C1 segment of cervical spinal cord (tissue), 14 donors: ENCODE data around the gene TFDP1.
A peak's percentile ranks its signal among the peaks of the same experiment; 100 is the strongest.

ENCODE experiments used
- DNase-seq, 14 donors: peaks; one replicate each; lab custom pipeline; 2025; lab: John Stamatoyannopoulos, UW

The TFDP1 gene

GRCh38 chr13:113584205-113584869 lies at the start of gene TFDP1:
Gene TFDP1, plus strand, starts transcription at chr13:113584753. Its CDS starts 1,085 bp downstream, at chr13:113585838.
- DNase-seq = peak in 12 of 14 donors; percentile 9 to 88 (median 47)

GRCh38 chr13:113535381-113535781 lies 49.2 kb upstream of the TFDP1 start:
- no peak for DNase-seq

GRCh38 chr13:113536461-113537110 lies 48.0 kb upstream of the TFDP1 start:
- DNase-seq = no peak

- DNase-seq = no peak
Observed at GRCh38 chr13:113537205-113537604, 47.3 kb upstream of the TFDP1 start.

GRCh38 chr13:113537909-113538688 lies 46.5 kb upstream of the TFDP1 start:
- DNase-seq = no peak

DNA sequence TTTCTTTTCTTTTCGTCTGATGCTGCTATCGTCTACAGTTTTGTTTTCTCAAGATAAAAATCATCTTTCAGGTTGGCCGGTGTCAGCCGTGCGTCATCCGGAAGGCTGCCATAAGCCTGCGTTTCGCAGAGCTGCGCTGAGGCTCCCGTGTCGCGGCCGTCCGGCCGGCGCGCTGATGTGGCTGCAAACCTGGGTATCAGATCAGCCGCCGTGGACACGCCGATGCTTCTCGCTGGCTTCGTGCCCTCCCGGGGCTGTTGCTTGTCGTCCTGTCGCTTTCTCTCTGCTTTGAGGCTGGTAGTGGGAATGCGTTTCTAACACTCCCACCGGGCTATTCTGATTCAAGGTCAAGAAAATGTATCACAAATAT lies 45.9 kb upstream of the TFDP1 start:
- no peak for DNase-seq

- DNase-seq = no peak
Observed at GRCh38 chr13:113539176-113539575, 45.4 kb upstream of the TFDP1 start.

DNA sequence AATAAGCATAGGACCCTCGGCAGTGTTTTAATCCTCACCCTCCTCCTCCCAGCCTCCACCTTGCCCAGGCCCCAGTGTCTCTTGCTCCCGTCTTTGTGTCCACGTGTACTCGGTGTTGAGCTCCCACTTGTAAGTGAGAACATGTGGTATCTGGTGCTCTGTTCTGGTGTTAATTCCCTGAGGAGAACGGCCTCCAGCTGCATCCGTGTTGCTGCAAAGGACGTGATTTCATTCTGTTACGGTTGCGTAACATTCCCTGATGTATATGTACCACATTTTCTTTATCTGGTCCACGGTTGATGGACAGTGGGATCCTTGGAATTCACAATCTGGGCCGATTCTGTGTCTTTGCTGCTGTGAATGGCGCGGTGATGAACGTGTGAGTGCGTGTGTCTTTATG lies 44.7 kb upstream of the TFDP1 start:
- DNase-seq = no peak

DNA sequence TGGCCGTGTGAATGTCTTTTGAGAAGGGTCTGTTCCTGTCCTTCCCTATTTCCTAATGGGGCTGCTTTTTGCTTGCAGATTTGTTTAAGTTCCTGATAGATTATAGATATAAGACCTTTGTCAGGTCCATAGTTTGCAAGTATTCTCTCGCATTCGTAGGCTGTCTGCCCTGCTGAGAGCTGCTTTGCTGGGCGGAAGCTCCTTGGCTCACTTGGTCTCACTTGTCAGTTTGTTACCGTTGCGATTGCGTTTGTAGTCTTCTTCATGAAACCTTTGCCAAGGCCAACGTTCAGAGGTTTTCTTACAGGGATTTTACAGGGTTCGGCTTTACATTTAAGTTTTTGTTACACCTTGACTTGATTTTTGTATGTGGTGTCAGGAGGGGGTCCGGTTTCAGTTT lies 44.0 kb upstream of the TFDP1 start:
- DNase-seq = no peak

DNA sequence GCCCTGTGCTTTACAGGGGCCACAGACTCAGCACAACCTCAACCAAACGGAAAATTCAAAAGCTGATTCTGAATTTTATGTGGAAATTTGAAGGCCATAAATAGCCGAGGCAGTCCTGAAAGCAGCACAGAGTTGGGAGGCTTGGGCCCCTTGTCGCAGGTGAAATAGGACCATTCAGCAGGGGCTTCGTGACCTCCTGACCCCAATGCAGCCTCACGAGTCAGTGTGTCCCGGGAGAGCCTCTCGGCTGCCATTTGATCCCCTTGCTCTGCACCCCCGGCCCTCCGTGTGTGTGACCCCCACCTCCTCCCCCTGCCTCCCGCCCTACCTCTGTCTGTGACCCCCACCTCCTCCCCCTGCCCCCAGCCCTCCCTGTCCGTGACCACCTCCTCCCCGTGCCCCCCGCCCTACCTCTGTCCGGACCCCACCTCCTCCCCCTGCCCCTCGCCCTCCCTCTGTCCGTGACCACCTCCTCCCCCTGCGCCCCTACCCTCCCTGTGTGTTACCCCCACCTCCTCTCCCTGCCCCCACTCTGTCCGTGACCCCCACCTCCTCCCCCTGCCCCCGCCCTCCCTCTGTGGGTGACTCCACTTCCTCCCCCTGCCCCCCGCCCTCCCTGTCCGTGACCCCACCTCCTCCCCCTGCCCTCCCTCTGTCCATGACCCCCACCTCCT lies 41.7 kb upstream of the TFDP1 start:
- DNase-seq = no peak

DNA sequence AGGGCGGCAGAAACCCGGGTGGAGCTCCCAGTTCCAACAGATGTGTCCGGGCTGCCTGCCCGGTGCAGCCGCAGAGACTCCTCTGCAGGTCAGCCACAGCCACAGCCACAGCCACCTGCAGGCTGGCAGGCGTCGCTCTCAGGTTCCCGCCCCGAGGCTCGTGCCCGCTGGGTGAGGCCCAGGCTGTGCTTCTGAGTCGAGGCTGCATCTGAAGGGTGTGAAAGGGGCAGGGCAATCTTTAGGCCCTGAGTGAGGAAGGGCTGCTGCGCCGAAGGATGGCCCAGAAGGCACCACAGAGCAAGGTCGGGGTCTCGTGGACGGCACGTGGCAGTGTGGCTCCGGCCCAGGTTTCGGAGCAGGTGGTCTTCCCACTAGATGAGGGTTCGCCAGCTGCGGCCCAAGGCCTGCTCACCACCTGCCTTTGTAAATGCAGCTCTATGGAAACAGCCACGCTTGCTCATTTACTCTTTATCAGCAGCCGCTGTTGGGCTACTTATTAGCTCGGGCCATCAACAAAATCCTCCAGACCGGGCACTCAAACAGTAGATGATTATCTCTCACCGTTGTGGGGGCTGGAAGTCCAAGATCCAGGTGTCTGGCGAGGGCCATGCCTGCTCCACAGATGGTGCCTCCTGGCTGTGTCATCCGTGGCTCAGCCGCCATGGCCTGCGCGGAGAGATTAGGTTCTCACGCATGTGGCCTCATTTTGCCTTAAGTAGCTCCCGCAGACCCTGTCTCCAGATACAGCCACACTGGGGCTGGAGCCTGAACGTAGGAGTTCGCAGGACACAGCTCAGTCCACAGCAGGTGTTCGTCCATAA lies 40.3 kb upstream of the TFDP1 start:
- peak in 1 of 14 donors; percentile 12 for DNase-seq

- no peak for DNase-seq
Observed at GRCh38 chr13:113544896-113545295, 39.7 kb upstream of the TFDP1 start.

DNA sequence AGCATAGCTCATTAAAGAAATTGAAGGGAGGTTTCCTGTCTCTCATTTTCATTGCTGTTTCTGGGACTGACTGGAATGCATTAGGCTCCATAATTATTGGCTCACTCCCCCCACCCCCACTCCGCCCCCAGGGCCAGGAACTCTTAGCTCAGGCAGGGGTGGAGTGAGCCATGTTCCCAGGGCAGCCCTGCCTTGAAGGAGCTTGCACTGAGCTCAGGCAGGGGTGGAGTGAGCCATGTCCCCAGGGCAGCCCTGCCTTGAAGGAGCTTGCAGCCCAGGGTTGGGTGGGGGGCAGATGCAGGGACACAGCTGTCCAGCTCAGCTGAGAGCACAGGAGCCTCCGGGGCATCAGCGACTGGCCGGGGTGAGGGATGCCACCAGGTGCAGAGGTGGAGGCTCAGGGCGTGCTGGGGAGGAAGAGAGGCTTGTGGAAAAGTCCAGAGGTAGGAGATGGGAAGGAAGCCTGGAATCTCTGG lies 39.1 kb upstream of the TFDP1 start:
- DNase-seq = peak in 1 of 14 donors; percentile 14

- peak in 1 of 14 donors; percentile 24 for DNase-seq
Observed at GRCh38 chr13:113545931-113546516, 38.5 kb upstream of the TFDP1 start.

- DNase-seq = peak in 2 of 14 donors; percentile 25 to 39
Observed at GRCh38 chr13:113546571-113547237, 37.8 kb upstream of the TFDP1 start.

DNA sequence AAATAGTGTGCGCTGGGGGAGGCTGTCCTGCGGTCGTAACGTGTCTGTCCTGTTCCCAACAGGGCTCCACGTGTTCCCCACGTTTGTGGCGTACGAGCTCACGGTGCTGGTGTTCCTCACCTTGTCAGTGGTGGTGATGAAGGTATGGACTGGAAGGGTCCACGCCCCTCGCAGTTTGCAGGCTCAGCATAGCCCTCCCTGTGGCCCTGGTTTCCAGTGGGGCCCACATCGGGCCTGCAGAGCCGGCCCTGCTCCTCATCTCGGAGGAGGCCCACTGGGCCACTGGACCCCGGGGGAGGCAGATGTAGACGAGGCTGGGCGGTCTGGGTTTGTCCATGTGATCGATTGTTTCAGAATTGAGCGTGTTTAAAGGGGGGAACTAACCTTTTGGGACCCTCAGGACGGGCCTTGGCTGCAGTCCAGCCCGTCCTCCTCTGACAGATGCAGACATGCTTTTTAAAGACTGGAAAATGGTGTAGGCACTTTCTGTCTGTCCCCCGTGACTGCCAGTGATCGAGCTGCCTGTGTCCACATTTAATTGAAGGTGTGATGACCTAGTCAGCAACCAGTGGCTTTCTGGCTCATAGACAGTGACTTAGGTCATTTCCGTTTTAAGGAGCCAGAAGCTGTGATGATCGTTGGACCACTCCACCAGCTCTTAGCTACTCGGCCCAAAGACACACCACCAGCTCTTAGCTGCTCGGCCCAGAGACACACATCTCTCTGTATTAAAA lies 37.1 kb upstream of the TFDP1 start:
- DNase-seq = peak in 1 of 14 donors; percentile 76

DNA sequence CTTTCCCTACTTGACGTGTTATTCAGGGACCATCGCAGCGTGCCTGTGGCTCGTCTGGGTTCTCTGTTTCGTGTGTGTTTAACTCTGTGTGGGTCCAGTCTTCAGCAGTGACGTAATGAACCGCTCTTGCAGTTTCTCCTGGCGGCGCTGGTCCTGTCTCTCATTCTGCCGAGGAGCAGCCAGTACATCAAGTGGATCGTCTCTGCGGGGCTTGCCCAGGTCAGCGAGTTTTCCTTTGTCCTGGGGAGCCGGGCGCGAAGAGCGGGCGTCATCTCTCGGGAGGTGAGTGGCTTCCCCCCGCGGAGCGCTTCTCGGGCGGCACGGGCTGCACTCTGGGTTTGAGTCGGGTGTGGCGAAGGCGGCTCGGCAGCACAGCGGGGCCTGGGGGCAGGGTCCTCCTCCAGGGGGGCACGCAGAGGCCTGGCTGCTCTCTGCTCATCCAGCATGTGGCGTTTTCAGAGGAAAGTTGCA lies 36.3 kb upstream of the TFDP1 start:
- DNase-seq = peak in 5 of 14 donors; percentile 14 to 84 (median 22)

GRCh38 chr13:113548778-113549621 lies 35.6 kb upstream of the TFDP1 start:
- peak in 1 of 14 donors; percentile 90 for DNase-seq
